Neural progenitor cell (in vitro differentiated cells): ENCODE measurements around the gene SIPA1L3. TPM values are rescaled to one million over a fixed set of nuclear protein-coding genes. Genes with fewer than 3 reads are reported as not detected.
A peak's percentile ranks its signal among the peaks of the same experiment; 100 is the strongest.
"Not testable (repeated sequence)": the region's sequence is repeated elsewhere in the genome, so short reads cannot be mapped to it uniquely, and the experiment has no call there.

Experiments
- DNase-seq: peaks from one replicate; pipeline ENCODE4 v3.0.0-alpha.2; 2016; ENCODE audit warnings: low spot score
- H2AFZ ChIP-seq: fragments of 200-600 bp; sonication (generic); replicated peaks from 2 replicates; pipeline ENCODE4 v1.6.1; 2016; ENCODE audit warnings: antibody characterized with exemption
- H3F3A ChIP-seq: fragments of 200-600 bp; sonication (generic); 2 replicates; pipeline ENCODE4 v1.6.1; 2016; ENCODE audit warnings: antibody characterized with exemption, low read depth
- H3K27ac ChIP-seq: fragments of 200-600 bp; sonication (generic); 2 replicates; pipeline ENCODE4 v1.5.1; 2016; ENCODE audit warnings: mild to moderate bottlenecking
- H3K27me3 ChIP-seq: fragments of 200-600 bp; sonication (generic); 2 replicates; pipeline ENCODE4 v1.6.1; 2016; ENCODE audit warnings: mild to moderate bottlenecking, moderate library complexity
- H3K36me3 ChIP-seq: fragments of 200-600 bp; sonication (generic); 2 replicates; pipeline ENCODE4 v1.5.1; 2016
- H3K4me1 ChIP-seq: fragments of 200-600 bp; sonication (generic); 2 replicates; pipeline ENCODE4 v1.6.1; 2016; ENCODE audit warnings: mixed run types
- H3K4me2 ChIP-seq: fragments of 200-600 bp; sonication (generic); 2 replicates; pipeline ENCODE4 v1.6.1; 2016
- H3K4me3 ChIP-seq: fragments of 200-600 bp; sonication (generic); 2 replicates; pipeline ENCODE4 v1.5.1; 2016
- H3K79me2 ChIP-seq: fragments of 200-600 bp; sonication (generic); 2 replicates; pipeline ENCODE4 v1.6.1; 2016; ENCODE audit warnings: low read depth
- H3K9ac ChIP-seq: fragments of 200-600 bp; sonication (generic); 2 replicates; pipeline ENCODE4 v1.6.1; 2016
- H3K9me3 ChIP-seq: fragments of 200-600 bp; sonication (generic); 2 replicates; pipeline ENCODE4 v1.5.1; 2016; ENCODE audit warnings: low read depth
- H4K20me1 ChIP-seq: fragments of 200-600 bp; sonication (generic); 2 replicates; pipeline ENCODE4 v1.6.1; 2016; ENCODE audit warnings: low read depth
- H3K27ac Mint-ChIP-seq: 3 replicates; pipeline ENCODE4 v1.8.0; 2021; ENCODE audit warnings: mixed read lengths
- H3K27me3 Mint-ChIP-seq: 2 replicates; pipeline ENCODE4 v1.8.0; 2022; ENCODE audit warnings: low read depth, mild to moderate bottlenecking, inconsistent platforms, moderate library complexity, mixed read lengths; ENCODE audit not compliant: insufficient read depth
- H3K36me3 Mint-ChIP-seq: 3 replicates; pipeline ENCODE4 v1.8.0; 2021; ENCODE audit warnings: mixed read lengths
- H3K4me1 Mint-ChIP-seq: 3 replicates; pipeline ENCODE4 v1.8.0; 2021; ENCODE audit warnings: mixed read lengths
- H3K4me3 Mint-ChIP-seq: 3 replicates; pipeline ENCODE4 v1.8.0; 2021; ENCODE audit warnings: mild to moderate bottlenecking, moderate library complexity, mixed read lengths
- H3K9me3 Mint-ChIP-seq: 3 replicates; pipeline ENCODE4 v1.8.0; 2020; ENCODE audit warnings: mixed read lengths
- EZH2 ChIP-seq: fragments of 200-600 bp; sonication (generic); IDR thresholded peaks from 2 replicates; pipeline ENCODE4 v1.6.1; 2017; ENCODE audit warnings: antibody characterized with exemption, mild to moderate bottlenecking, moderate library complexity
- EZH2phosphoT487 ChIP-seq: fragments of 200-600 bp; sonication (generic); IDR thresholded peaks from 2 replicates; pipeline ENCODE4 v1.6.1; 2017; ENCODE audit warnings: antibody characterized with exemption
- total RNA-seq: library from RNA; depleted of rRNA; stranded (reverse); fragments of >200 nt; gene quantifications from 2 replicates; pipeline ENCODE4 v1.2.3, GENCODE V29; 2015; ENCODE audit warnings: low replicate concordance
- TF ChIP-seq, protein P1 (sequence below): fragments of 200-600 bp; sonication (generic); IDR thresholded peaks from 2 replicates; pipeline ENCODE4 v1.5.1; 2017; ENCODE audit warnings: antibody characterized with exemption, mild to moderate bottlenecking

SIPA1L3 gene, protein sequence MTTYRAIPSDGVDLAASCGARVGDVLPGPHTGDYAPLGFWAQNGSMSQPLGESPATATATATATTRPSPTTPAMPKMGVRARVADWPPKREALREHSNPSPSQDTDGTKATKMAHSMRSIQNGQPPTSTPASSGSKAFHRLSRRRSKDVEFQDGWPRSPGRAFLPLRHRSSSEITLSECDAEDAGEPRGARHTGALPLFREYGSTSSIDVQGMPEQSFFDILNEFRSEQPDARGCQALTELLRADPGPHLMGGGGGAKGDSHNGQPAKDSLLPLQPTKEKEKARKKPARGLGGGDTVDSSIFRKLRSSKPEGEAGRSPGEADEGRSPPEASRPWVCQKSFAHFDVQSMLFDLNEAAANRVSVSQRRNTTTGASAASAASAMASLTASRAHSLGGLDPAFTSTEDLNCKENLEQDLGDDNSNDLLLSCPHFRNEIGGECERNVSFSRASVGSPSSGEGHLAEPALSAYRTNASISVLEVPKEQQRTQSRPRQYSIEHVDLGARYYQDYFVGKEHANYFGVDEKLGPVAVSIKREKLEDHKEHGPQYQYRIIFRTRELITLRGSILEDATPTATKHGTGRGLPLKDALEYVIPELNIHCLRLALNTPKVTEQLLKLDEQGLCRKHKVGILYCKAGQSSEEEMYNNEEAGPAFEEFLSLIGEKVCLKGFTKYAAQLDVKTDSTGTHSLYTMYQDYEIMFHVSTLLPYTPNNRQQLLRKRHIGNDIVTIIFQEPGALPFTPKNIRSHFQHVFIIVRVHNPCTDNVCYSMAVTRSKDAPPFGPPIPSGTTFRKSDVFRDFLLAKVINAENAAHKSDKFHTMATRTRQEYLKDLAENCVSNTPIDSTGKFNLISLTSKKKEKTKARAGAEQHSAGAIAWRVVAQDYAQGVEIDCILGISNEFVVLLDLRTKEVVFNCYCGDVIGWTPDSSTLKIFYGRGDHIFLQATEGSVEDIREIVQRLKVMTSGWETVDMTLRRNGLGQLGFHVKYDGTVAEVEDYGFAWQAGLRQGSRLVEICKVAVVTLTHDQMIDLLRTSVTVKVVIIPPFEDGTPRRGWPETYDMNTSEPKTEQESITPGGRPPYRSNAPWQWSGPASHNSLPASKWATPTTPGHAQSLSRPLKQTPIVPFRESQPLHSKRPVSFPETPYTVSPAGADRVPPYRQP (N-terminal part only)
- total RNA-seq = 19.2 and 27.0 TPM in 2 replicates

GRCh38 chr19:37906869-37907734 is at the start of gene SIPA1L3:
Gene SIPA1L3 (plus strand): TSS chr19:37907208. CDS start chr19:38081566, 174,358 bp downstream.
- Histone ChIP-seq H3K4me3 (peak within 1 kb of the TSS; percentile 93), H2AFZ (peak within 1 kb of the TSS; percentile 89), H3K9me3 (no peaks in the 10 kb centered on the region), H3K9ac (peak within 1 kb of the TSS; percentile 70), H3F3A (peaks cover 13% of the 10 kb centered on the region), H3K4me2 (peak within 1 kb of the TSS; percentile 84), H3K79me2 (peaks cover 49% of the 10 kb centered on the region), H3K36me3 (no peaks in the 10 kb centered on the region), H4K20me1 (peaks cover 36% of the 10 kb centered on the region), H3K27me3 (no peaks in the 10 kb centered on the region), H3K27ac (peak within 1 kb of the TSS; percentile 86), H3K4me1 (peaks cover 14% of the 10 kb centered on the region)
- DNase-seq = peak; percentile 100
- Mint-ChIP-seq H3K4me1 (peaks cover 28% of the 10 kb centered on the region), H3K27me3 (no peaks in the 10 kb centered on the region), H3K4me3 (peak within 1 kb of the TSS; percentile 93), H3K9me3 (no peaks in the 10 kb centered on the region), H3K36me3 (peaks cover 2% of the 10 kb centered on the region), H3K27ac (peak within 1 kb of the TSS; percentile 74)
- TF ChIP-seq EZH2 = no peak
- TF ChIP-seq, protein P1, sequence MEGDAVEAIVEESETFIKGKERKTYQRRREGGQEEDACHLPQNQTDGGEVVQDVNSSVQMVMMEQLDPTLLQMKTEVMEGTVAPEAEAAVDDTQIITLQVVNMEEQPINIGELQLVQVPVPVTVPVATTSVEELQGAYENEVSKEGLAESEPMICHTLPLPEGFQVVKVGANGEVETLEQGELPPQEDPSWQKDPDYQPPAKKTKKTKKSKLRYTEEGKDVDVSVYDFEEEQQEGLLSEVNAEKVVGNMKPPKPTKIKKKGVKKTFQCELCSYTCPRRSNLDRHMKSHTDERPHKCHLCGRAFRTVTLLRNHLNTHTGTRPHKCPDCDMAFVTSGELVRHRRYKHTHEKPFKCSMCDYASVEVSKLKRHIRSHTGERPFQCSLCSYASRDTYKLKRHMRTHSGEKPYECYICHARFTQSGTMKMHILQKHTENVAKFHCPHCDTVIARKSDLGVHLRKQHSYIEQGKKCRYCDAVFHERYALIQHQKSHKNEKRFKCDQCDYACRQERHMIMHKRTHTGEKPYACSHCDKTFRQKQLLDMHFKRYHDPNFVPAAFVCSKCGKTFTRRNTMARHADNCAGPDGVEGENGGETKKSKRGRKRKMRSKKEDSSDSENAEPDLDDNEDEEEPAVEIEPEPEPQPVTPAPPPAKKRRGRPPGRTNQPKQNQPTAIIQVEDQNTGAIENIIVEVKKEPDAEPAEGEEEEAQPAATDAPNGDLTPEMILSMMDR = peak; percentile 5

DNA sequence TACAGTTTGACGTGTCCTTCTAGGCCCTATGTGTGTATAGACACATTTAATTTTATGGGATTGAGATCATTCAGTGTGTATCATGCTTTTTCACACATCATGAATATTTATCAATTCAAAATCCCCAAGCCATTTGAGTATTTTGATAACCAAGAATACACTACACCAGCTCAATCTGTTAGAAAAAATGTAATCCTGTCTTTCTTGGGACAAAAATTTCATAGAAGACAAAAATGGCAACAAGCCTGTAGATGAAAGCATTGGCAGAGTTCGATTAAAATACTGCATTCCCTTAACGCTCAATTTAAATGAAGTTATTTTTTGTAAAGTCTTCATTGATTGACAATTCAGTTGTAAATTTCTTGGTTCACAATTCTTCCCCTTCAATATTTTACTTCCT is 42.5 kb upstream of the SIPA1L3 start:
- H3K4me2 ChIP-seq = no peak overlapping the region
- peaks cover 4% of the 10 kb centered on the region for H3F3A ChIP-seq
- Mint-ChIP-seq H3K4me3 (no peak overlapping the region), H3K9me3 (peaks cover 13% of the 10 kb centered on the region), H3K4me1 (no peaks in the 10 kb centered on the region), H3K27ac (no peak overlapping the region), H3K36me3 (no peaks in the 10 kb centered on the region), H3K27me3 (peaks cover 2% of the 10 kb centered on the region)
- H3K9me3 ChIP-seq = no peaks in the 10 kb centered on the region
- no peaks in the 10 kb centered on the region for H3K27me3 ChIP-seq
- H3K4me3 ChIP-seq = no peak overlapping the region
- no peak overlapping the region for H2AFZ ChIP-seq
- H4K20me1 ChIP-seq = no peaks in the 10 kb centered on the region
- H3K79me2 ChIP-seq = no peaks in the 10 kb centered on the region
- H3K4me1 ChIP-seq = no peaks in the 10 kb centered on the region
- no peak overlapping the region for H3K9ac ChIP-seq
- H3K27ac ChIP-seq = no peak overlapping the region
- DNase-seq = no peak
- TF ChIP-seq EZH2 = no peak
- TF ChIP-seq, protein P1 = no peak
- no peak for TF ChIP-seq EZH2phosphoT487
- H3K36me3 ChIP-seq = no peaks in the 10 kb centered on the region

DNA sequence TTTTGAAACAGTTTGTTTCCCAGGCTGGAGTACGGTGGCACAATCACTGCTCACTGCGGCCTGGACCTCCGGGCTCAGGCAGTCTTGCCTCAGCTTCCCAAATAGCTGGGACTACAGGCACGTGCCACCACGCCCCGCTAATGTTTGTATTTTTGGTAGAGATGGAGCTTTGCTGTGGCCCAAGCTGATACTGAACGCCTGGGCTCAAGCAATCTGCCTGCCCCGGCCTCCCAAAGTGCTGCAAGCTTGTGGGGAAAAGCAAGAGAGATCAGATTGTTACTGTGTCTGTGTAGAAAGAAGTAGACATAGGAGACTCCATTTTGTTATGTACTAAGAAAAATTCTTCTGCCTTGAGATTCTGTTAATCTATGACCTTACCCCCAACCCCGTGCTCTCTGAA is 41.1 kb upstream of the SIPA1L3 start:
- not testable (repeated sequence) for H3K4me1 Mint-ChIP-seq, H3K4me3 ChIP-seq, H3K27ac Mint-ChIP-seq, H3K36me3 ChIP-seq, H3K9me3 ChIP-seq, H3F3A ChIP-seq, H3K27me3 ChIP-seq, H4K20me1 ChIP-seq, H3K27me3 Mint-ChIP-seq, DNase-seq, H3K4me3 Mint-ChIP-seq, H3K27ac ChIP-seq, H3K4me1 ChIP-seq, H3K36me3 Mint-ChIP-seq, H3K79me2 ChIP-seq, H3K9ac ChIP-seq
- H2AFZ ChIP-seq = peak overlapping the region; percentile 72
- peaks cover 23% of the 10 kb centered on the region for H3K9me3 Mint-ChIP-seq
- peak overlapping the region; percentile 4 for H3K4me2 ChIP-seq
